NCI-H2081 treated with DMSO at 0.1 percent for 48 hours (cell line): Measurements from ENCODE around the gene MAD1L1.
"Not testable (repeated sequence)": the region's sequence is repeated elsewhere in the genome, so short reads cannot be mapped to it uniquely, and the experiment has no call there.

Experiments used
- DNase-seq: peaks from one replicate; lab custom pipeline; 2025; lab: John Stamatoyannopoulos, UW

Gene MAD1L1

GRCh38 chr7:1861799-1862458 is 370.8 kb downstream of the MAD1L1 start:
- no peak for DNase-seq

- DNase-seq: not testable (repeated sequence)
These were observed 371.6 kb downstream of the MAD1L1 start for GRCh38 chr7:1860881-1861798.

GRCh38 chr7:1859266-1860035 is 373.3 kb downstream of the MAD1L1 start:
- no peak for DNase-seq

- DNase-seq: no peak
These were observed 374.1 kb downstream of the MAD1L1 start for GRCh38 chr7:1858435-1859265.

- no peak for DNase-seq
These were observed 375.0 kb downstream of the MAD1L1 start for GRCh38 chr7:1857487-1858421.

DNA sequence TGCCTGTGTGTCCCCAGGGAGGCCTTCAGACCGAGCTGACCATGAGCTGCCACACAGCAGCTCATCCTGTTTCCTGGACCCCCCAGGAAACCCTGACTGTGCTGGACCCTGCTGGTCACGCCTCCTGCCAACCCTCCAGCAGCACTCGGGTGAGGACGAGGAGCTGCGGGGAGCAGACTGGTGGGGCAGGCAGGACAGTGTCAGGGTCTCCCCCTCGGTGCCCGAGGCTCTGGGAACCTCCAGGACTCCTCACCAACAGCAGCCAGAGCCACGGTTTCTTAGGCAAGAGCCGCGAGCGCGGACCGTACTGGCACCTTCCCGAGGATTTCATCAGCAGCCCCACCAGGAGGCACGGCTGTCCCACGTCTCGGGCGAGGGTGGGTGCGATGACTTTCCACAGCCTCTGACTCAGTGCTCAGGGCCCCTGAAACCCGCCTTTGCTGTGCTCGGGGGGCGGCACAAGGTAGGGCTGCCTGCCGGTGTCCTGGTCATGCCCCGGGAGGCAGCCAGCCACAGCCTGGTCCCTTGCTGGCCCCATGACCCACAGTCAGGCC is 375.8 kb downstream of the MAD1L1 start:
- DNase-seq: no peak

DNA sequence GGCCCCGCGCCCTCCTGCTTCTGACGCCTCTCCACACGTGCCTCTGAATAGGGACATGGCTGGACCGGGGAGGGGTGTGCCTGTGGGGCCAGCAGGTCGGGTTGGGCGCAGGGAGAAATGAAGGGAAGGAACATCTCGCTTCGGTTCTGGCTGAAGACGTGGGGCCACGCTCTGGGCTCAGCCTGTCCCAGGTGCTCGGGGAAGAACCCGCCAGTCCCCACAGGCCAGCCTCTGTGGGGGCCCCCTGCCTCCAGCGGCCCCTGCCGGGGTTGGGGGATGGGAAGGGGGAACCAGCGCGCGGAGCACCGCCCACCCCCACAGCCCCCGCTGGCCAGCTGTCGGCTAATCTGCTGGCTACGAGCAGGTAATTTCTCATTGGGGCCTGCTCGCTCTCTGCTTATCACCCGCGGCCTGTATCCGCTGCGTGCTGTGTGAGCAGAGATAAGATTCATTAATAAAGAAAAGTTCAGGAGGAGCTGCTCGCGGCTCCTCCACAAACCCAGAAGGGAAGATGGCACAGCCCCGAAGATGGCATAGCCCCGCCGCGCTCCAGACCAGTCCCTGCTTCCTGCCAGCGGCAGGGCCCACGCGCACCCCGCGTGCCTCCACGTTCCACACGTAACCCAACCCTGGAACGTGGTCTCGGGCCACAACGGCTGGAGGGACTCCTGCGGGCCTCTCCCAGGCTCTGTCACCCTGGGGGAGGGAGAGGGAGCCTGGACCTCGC is 376.4 kb downstream of the MAD1L1 start:
- no peak for DNase-seq

DNA sequence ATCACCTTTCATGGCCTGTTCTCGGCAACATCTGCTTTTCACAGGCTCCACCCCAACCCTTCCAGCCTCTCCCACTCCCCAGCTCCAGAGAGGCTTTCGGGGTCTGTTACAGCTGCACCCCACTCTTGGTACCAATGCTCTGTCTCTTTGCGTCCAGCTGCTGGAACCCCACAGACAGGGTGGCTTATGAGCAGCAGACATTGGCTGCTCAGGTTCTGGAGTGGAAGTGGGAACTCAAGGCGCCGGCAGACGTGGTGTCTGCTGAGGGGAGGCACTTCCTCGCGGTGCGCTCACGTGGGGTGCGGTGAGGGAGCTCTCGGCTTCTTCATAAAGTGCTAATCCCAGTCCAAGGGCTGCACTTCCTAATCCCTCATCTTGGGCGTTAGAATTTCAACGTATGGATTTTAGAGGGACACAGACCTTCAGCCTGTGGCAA is 377.0 kb downstream of the MAD1L1 start:
- DNase-seq: no peak

DNA sequence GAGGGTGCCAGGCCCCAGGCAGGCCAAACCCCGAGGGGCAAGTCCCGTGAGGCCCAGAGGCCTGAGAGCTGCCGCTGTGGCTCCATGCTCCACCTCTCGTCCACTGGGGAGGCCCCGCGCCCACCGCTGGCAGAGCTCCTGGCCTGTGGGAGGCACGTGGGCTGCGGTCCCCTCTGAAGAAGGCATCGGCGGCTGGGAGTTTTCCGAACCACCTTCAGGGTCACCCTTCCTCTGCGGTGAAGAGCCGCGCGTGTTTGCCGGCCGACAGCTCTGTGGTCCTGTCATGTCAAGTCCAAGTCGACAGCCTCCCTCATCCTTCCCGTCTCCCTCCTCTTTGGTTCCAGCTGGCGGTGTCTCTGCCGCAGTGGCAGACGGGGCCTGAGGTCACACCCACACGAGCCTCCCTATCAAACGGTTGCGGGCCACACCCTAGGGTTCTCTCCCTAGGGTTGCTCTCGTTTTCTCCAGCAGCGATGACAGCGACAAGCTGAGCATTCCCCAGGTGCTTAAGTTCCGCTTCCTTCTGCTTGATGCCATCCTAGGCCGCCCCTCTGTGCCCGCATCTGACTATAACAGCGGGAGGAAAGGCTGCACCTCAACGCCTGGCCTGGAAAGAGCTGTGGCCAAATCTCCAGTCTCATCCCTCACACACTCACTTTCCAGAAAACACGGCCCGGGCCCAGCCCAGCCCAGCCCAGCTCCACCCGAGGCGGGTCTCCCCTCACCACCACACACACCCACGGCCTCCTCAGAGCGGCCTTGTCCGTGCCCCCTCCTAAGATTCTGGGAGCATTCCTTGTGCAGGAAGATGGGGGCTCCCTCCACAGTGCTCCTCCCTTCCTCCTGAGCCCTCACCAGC is 377.6 kb downstream of the MAD1L1 start:
- DNase-seq: no peak

- DNase-seq: no peak
These were observed 378.5 kb downstream of the MAD1L1 start for GRCh38 chr7:1853986-1854865.

- no peak for DNase-seq
These were observed 379.2 kb downstream of the MAD1L1 start for GRCh38 chr7:1853431-1853985.

- no peak for DNase-seq
These were observed 380.0 kb downstream of the MAD1L1 start for GRCh38 chr7:1852517-1853430.

- DNase-seq: no peak
These were observed 380.8 kb downstream of the MAD1L1 start for GRCh38 chr7:1851721-1852516.

DNA sequence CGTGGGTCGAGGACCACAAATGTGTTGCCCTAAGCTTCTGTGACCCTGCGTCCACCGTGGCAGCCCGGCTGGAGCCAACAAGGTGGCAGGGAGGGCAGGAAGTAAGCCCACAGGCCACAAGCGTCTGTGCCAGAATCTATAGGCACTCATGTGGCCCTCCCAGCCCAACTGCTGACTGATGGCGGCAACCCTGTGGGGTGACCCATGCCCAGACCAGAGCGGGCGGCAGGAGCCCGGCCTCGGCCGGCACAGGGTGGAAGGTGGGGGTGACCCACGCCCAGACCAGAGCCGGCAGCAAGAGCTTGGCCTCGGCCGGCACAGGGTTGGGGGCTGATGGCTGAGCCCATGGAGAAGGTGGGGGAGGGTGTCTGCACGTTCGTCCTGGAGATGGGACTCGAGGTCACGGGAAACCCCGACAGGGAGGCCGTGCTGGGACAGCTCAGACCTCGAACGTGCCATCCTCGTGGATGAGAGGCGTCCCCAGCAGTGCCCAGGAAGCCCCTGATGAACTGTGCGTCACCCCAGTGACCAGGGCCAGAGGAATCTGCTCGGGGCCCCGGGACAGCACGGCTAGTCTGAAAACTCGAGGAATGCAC is 381.7 kb downstream of the MAD1L1 start:
- no peak for DNase-seq
